CD4-positive, alpha-beta T cell treated with Interleukin-6 for 4 hours (primary cell): ENCODE measurements around the gene ZNF648.
"Not testable (repeated sequence)": the region's sequence is repeated elsewhere in the genome, so short reads cannot be mapped to it uniquely, and the experiment has no call there.

Experiments used
- DNase-seq: peaks from one replicate; pipeline ENCODE4 v3.0.0-alpha.2; 2020; ENCODE audit warnings: mixed read lengths

ZNF648 gene

GRCh38 chr1:182015360-182015759 is 46.2 kb downstream of the ZNF648 start:
- no peak for DNase-seq

- not testable (repeated sequence) for DNase-seq
Measured at GRCh38 chr1:182010800-182011370, 50.6 kb downstream of the ZNF648 start.

GRCh38 chr1:182005398-182005797 is 56.1 kb downstream of the ZNF648 start:
- DNase-seq = not testable (repeated sequence)

GRCh38 chr1:182004601-182005000 is 56.9 kb downstream of the ZNF648 start:
- DNase-seq = no peak
